HFF-Myc (cell line): ENCODE results near the gene CACNA2D3.

ENCODE experiments used
- DNase-seq: peaks from one replicate; pipeline ENCODE4 v3.0.0-alpha.2; 2011; ENCODE audit warnings: low read depth; ENCODE audit errors: extremely low read depth
- H3K4me3 ChIP-seq: replicated peaks from 2 replicates; pipeline ENCODE4 v1.5.1; 2011; ENCODE audit warnings: low read depth, mild to moderate bottlenecking, control low read depth, low read length
- CTCF ChIP-seq: IDR thresholded peaks from 2 replicates; pipeline ENCODE4 v1.5.1; 2012; ENCODE audit warnings: mild to moderate bottlenecking, low read depth, low read length, control low read depth; ENCODE audit errors: missing control alignments

CACNA2D3 gene

GRCh38 chr3:54940971-54941370 is 818.6 kb downstream of the CACNA2D3 start:
- no peak overlapping the region for H3K4me3 ChIP-seq
- no peak for DNase-seq
- TF ChIP-seq CTCF = no peak

GRCh38 chr3:54941690-54942362 is 819.5 kb downstream of the CACNA2D3 start:
- no peak overlapping the region for H3K4me3 ChIP-seq
- DNase-seq = no peak
- no peak for TF ChIP-seq CTCF

- H3K4me3 ChIP-seq = no peak overlapping the region
- DNase-seq = no peak
- TF ChIP-seq CTCF = no peak
Measured at GRCh38 chr3:54949491-54950044, 827.2 kb downstream of the CACNA2D3 start.

- DNase-seq = no peak
- no peak for TF ChIP-seq CTCF
- no peak overlapping the region for H3K4me3 ChIP-seq
Measured at GRCh38 chr3:54950391-54951003, 828.1 kb downstream of the CACNA2D3 start.

- TF ChIP-seq CTCF = peak; percentile 86
- H3K4me3 ChIP-seq = no peak overlapping the region
- peak; percentile 63 for DNase-seq
Measured at GRCh38 chr3:54951405-54951804, 829.1 kb downstream of the CACNA2D3 start.

GRCh38 chr3:54954022-54954421 is 831.7 kb downstream of the CACNA2D3 start:
- H3K4me3 ChIP-seq = no peak overlapping the region
- TF ChIP-seq CTCF = no peak
- DNase-seq = peak; percentile 65
